ENCODE results near the gene RIMS4. TPM values are rescaled to one million over a fixed set of nuclear protein-coding genes. Genes with fewer than 3 reads are reported as not detected.
A peak's percentile ranks its signal among the peaks of the same experiment; 100 is the strongest.

The RIMS4 gene
- total and polyA plus RNA-seq, 2 of the 13 experiments (the other 11 are each of a cell fraction or from before 2014, with no cell fraction given), result 0.01 to 0.07 TPM

GRCh38 chr20:44752099-44752931, 58.0 kb downstream of the RIMS4 start (continued):
- TF ChIP-seq TFE3 (CRISPR knock-in tag; IDR thresholded peaks at IDR 0.05) (no peak), ARID2 (CRISPR knock-in tag; IDR thresholded peaks at IDR 0.05; ENCODE audit: borderline replicate concordance) (no peak), PATZ1 (CRISPR knock-in tag; IDR thresholded peaks at IDR 0.05) (no peak), ZKSCAN8 (CRISPR knock-in tag; IDR thresholded peaks at IDR 0.05; ENCODE audit: borderline replicate concordance) (no peak), ZNF138 (CRISPR knock-in tag; IDR thresholded peaks at IDR 0.05; ENCODE audit: low read depth) (no peak), ZNF446 (CRISPR knock-in tag; IDR thresholded peaks at IDR 0.05) (no peak), SALL1 (CRISPR knock-in tag; IDR thresholded peaks at IDR 0.05) (peak; percentile 44), KLF6 (CRISPR knock-in tag; IDR thresholded peaks at IDR 0.05) (no peak), ZNF883 (CRISPR knock-in tag; IDR thresholded peaks at IDR 0.05; ENCODE audit: not compliant biosample characterization) (no peak), RERE (CRISPR knock-in tag; IDR thresholded peaks at IDR 0.05; ENCODE audit: low read depth) (no peak), ZNF225 (CRISPR knock-in tag; IDR thresholded peaks at IDR 0.05) (no peak), HNF4A (CRISPR knock-in tag; IDR thresholded peaks at IDR 0.05) (no peak), THYN1 (CRISPR knock-in tag; IDR thresholded peaks at IDR 0.05; ENCODE audit: borderline replicate concordance, low read depth) (no peak), ZSCAN21 (CRISPR knock-in tag; IDR thresholded peaks at IDR 0.05; ENCODE audit: borderline replicate concordance) (no peak)
- TF ChIP-seq, protein P1, sequence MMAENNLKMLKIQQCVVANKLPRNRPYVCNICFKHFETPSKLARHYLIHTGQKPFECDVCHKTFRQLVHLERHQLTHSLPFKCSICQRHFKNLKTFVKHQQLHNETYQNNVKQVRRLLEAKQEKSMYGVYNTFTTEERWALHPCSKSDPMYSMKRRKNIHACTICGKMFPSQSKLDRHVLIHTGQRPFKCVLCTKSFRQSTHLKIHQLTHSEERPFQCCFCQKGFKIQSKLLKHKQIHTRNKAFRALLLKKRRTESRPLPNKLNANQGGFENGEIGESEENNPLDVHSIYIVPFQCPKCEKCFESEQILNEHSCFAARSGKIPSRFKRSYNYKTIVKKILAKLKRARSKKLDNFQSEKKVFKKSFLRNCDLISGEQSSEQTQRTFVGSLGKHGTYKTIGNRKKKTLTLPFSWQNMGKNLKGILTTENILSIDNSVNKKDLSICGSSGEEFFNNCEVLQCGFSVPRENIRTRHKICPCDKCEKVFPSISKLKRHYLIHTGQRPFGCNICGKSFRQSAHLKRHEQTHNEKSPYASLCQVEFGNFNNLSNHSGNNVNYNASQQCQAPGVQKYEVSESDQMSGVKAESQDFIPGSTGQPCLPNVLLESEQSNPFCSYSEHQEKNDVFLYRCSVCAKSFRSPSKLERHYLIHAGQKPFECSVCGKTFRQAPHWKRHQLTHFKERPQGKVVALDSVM (CRISPR knock-in tag; IDR thresholded peaks at IDR 0.05), result no peak
- TF ChIP-seq, protein P2, sequence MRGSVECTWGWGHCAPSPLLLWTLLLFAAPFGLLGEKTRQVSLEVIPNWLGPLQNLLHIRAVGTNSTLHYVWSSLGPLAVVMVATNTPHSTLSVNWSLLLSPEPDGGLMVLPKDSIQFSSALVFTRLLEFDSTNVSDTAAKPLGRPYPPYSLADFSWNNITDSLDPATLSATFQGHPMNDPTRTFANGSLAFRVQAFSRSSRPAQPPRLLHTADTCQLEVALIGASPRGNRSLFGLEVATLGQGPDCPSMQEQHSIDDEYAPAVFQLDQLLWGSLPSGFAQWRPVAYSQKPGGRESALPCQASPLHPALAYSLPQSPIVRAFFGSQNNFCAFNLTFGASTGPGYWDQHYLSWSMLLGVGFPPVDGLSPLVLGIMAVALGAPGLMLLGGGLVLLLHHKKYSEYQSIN (CRISPR knock-in tag; IDR thresholded peaks at IDR 0.05; ENCODE audit: borderline replicate concordance), result no peak
